ENCODE data around the gene ADK.
"Not testable (repeated sequence)": the region's sequence is repeated elsewhere in the genome, so short reads cannot be mapped to it uniquely, and the experiment has no call there.

The ADK gene

DNA sequence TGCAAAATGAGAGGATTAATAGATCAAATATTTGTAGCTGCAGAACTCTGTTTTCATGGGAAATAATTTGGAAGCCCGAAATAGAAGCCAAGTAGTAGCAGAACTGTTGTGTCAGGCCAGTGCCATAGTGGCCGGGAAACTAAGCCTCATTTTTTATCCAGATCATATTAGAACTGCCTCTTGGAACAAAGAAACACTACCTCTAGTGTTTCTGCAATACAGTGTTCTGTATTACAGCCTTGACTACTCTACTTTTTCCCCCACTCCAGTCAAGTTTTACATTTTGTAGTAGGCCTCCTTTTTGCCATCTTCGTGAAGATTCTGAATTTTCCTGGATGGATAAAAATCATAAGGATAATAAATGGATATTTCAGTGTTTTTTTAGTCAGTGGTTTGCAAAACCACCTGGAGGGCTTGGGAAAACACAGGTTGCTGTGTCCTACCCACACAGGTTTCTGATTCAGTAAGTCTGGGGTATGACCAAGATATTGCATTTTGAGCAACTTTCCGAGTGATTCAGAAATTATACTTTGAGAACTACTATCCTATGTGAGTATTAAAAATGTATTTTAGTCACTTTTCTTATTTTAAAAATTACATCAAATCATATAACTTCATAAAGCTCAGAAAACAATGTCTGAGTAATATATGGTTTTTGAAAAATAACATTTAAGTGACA, 349.1 kb downstream of the ADK start:
- DNase-seq, result peak; percentile 66

DNA sequence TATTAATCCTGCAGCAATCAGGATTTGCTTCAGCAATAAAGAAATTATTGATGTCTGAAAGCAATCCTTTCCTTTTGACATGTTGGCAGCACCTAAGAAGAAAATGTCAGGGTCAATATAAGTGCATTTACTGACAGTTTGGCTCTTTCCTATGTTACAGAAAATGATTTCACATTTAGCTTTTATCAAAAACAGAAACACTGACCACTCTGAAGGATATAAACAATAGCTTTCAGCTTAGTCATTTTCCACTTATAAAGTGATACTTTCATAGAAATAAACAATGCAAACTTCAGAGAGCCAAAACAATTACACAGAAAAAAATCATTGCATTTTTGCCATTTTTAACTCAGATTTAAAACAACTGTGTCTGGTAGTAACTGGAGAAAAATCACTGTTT, 349.8 kb downstream of the ADK start:
- no peak for DNase-seq

DNA sequence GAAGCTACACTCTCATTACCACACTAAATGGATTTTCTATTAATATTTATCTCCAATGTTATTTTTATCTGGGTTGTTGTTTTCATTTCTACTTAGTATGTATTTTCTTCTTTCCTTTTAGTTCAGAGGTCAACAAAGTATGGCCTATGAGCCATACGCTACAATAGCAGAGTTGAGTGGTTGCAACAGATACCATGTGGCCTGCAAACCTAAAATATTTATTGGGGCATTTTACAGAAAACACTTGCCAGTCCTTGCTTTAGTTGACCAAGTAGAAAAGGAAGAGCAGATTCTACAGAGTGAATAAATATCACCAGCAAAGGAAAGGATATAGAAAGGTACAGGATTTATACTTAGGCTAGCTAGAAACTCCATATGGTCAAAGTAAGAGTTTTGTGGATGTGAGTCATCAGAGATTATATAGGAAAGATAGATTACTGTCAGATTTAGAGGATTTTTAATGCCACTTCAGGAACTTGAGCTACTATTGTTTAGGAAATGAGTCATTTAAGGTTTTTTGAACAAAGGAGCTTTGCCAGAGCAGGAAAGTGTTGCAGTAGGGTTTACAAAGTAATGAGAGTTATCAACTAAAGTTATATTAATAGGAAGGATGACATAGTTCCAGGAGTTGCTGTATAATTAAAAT, 352.1 kb downstream of the ADK start:
- DNase-seq, result peak; percentile 72

DNA sequence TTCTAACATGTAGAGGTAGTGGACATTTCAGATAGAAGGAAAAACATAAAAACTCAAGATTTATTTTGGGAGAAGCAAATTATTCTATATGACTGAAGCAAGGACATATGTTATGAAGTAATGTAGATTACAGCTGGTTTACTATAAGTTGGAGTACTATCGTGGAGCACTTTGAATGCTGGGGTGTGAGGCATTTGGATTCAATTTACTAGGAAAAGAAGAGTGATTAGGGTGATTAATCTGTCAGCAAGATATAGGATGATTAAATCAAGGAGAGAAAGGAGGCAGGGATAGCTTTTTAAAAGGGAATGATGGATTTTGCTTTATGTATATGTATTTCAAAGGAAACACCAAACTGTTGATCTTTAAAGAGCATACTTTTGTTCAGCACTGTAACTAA, 356.9 kb downstream of the ADK start:
- DNase-seq, result no peak

DNA sequence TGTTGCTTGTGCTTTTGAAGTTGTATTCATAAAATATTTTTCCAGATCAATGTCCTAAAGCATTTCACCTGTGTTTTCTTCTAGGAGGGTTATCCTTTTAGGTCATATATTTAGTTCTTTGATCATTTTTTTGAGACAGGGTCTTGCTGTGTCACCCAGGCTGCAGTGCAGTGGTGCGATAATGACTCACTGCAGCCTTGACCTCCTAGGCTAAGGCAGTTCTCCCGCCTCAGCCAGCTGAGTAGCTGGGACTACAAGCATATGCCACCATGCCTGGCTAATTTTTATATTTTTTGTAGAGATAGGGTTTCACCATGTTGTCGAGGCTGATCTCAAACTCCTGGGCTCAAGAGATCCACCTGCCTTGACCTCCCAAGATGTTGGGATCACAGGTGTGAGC, 359.6 kb downstream of the ADK start:
- no peak for DNase-seq

DNA sequence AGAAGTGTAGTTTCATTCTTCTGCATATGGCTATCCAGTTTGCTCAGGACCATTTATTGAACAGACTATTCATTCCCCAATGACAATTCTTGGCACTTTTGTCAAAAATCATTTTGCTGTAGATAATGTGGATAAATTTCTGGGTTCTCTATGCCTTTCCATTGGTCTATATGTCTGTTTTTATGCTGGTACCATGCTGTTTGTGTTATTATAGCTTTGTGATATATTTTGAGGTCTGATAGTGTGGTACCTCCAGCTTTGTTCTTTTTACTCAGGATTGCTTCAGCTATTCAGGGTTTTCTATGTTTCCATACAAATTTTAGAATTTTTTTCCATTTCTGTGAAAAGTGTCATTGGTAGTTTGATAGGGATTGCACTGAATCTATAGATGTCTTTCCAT, 360.0 kb downstream of the ADK start:
- DNase-seq, result no peak

DNA sequence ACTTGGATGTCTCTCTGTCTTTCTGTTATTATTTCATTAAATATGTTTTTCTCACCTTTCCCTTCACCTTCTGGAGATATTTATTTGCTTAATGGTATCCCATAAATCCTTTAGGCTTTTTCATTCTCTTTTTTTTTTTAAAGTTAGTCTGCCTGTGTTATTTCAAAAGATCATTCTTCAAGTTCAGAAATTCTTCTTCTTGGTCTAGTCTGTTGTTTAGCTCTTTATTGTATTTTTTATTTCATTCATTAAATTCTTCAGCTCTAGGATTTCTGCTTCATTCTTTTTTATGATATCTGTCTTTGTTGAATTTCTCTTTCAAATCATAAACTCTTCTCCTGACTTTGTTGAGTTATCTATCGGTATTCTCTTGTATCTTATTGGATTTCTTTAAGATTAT, 363.3 kb downstream of the ADK start:
- DNase-seq, result no peak

DNA sequence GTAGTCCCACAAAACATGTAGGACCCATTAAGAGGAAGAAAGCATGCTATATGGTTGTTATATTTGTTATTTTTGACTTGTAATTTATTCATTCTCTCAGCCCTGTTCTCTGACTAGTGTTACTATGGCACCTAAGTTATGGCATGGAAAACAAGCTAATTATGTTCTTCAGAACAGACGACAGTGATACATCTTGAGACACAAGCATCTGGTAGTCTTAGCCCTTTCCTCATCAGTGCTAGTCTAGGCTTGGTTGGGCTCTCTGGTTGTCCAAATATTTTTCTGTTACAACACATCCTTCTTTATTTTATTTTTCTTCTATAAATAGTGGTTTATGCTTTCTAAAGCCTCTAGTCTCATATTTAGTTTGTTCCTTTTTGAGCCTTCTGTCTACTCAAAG, 367.0 kb downstream of the ADK start:
- DNase-seq, result no peak

DNA sequence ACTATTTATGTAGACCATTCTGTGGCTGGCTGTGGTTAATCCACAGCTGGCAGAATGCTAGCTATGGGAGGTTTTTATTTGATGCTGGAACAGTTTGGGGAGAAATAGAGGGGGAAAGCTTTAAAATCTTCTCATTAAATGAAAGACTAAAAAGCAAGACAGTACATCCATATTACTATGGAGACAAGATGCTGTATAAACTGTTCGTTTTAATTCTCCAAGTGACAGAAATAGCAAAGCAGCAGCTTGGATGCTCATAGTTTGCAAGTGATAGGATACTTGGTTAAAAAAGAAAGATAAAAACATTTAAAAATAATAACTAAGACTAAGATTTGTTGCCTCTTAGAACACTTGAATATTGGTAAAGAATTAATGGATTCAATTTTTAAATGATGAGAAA, 370.5 kb downstream of the ADK start:
- no peak for DNase-seq

DNA sequence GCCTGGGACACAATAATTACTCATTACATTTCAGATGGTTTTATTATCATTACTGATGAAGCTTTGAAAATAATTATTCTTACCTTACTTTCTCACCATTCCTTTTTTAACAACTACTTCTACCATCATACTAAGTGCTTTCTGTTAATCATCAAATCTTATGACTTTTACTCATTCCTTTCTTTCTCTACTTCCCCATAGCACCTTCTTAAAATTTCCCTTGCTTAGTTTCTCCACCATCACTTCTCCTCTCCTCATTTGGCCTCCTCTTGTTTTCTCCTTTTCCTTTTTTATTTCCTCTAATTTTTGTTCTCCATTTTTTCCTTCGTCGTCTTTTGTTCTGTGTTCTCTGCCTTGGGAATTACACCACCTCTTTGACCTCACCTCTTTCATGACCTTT, 372.2 kb downstream of the ADK start:
- no peak for DNase-seq

DNA sequence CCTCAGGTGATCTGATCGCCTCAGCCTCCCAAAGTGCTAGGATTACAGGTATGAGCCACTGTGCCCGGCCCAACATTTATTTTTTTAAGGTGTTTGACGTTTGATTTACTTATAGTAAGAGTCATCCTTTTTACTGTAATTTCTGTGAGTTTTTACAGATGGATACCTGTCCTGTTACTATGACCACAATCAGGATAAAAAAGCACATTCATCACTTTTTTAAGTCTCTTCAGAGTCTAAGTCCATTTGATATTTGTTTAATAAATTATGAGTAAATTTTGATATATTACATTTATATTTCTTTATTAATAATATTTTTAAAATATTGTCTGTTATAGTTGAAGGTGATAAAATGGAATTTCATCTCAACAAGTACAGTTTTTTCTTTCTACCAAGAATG, 374.9 kb downstream of the ADK start:
- DNase-seq, result no peak

DNA sequence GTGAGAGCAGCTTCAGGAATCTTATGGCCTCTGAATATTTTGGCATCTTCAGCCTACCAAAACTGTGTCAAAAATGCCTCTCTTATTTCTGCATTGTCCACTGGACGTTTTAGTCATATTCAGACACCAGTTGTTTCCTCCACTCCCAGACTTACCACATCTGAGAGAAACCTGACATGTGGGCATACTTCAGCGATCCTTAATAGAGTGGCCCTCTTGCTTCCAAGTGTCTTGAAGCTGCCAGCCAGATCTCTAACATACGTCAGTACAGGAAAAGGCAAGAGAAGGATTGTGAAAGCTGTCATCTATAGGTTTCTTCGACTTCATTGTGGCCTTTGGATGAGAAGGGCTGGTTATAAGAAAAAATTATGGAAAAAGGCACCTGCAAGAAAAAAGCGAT, 376.6 kb downstream of the ADK start:
- DNase-seq, result not testable (repeated sequence)

DNA sequence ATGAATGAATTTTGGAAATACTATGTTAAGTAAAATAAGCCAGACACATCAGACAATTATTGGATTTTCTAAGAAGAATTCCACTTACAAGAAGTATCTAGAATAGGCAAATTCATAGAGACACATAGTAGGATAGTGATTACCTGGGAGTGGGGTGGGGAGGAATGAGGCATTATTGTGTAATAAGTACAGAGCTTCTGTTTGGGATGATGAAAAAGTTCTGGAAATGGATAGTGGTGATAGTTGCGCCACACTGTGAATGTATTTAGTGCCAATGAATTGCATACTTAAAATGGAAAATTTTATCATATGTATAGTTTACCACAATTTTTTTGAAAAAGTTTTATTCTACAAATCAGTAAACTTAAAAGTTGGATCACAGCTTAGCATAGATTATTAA, 378.2 kb downstream of the ADK start:
- DNase-seq, result no peak

DNA sequence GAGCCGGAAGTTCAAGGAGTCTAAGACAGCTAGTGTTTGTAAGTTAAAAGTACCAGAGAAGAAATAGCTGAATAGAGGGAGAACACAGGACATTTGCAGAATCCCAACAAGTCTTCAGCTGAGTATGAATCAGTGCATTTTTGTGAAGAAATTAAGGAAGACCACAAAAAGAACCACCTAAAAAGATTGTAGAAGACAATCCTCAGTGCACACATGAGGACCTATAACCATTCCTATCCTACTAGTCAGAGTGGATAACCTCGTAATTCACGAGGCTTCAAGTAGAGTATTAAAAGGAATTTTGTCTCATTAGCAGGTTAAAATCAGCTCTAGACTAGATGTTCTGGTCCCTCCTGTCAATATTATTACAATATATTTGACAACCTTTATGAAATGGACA, 380.0 kb downstream of the ADK start:
- no peak for DNase-seq

DNA sequence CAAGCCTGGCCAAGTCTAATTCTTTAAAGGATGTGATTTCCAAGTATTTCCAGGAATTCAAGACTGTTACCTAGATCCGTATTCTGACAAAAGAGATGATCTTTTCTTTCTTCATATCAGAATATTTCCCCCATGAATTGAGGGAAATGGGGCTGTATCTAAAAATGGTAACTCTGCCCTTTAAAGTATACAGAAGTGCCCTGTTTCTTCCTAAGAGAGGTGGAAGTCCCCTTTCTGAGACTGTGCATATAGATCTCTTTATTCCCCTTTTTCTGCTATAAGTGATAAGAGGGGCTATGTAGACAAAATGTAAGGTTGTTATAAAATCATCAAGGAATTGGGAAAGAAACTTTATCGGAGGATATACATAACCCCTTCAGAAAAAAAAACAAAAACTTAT, 388.3 kb downstream of the ADK start:
- DNase-seq, result no peak

DNA sequence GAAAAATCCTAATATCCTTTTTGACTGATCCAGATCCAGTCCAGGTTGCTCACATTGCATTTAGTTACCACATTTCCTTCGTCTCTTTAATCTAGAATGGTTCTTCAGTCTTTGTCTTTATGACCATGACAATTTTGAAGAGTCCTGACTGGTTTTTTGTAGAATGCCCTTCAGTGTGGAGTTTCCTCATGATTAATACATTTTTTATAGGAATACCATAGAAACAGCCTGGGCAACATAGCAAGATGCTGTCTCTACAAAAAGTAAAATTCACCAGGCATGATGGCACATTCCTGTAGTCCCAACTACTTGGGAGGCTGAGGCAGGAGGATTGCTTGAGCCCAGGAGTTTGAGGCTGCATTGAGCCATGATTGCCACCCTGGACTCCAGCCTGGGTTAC, 390.4 kb downstream of the ADK start:
- DNase-seq, result no peak

DNA sequence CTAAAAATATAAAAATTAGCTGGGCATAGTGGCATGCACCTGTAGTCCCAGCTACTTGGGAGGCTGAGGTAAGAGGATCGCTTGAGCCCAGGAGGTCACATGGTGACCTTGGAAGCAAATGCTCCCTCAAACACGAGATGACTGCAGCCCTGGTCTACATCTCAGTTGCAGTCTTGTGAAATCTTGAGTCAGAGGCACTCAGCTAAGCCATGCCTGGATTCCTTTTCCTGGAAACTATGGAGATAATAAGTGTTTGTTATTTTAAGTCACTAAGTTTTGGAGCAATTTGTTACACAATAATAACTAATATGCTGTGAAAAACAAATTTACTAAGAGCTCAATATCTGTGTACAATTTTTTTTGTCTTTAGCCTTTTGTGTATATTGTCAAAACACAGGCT, 391.1 kb downstream of the ADK start:
- no peak for DNase-seq

DNA sequence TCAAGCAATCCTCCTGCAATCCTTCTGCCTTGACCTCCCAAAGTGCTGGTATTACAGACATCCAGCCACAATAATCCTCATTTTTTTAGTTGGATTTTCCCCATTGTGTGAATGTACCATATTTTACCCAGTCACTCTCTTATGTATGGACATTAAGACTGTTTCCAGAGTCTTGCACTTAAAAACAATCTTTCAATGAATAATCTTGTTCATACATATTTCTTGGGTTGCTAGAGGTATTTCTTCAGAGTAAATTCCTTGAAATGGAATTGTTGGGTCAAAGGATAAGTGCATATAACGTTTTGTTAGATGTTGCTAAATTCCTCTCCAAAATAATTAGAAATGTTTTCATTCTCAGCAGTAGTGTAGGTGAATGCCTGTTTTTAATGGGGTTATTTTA, 392.3 kb downstream of the ADK start:
- no peak for DNase-seq

DNA sequence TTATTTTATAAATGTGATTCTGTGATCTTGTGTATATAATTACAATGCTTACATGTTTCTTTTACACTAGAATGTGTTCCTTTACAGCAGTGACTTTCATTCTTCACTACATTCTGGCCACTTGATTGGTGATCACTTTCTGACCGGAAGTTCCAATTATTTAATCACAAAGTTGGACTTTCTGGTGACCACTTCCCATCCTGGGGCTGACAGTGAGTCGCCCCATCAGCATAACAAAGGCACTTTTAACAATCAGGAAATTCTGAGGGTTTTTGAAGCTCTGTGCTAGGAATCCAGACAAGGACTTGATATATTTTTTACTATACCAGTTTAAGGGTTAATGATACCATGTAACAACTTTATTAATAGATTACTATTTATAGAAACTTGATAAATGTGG, 393.1 kb downstream of the ADK start:
- DNase-seq, result no peak

DNA sequence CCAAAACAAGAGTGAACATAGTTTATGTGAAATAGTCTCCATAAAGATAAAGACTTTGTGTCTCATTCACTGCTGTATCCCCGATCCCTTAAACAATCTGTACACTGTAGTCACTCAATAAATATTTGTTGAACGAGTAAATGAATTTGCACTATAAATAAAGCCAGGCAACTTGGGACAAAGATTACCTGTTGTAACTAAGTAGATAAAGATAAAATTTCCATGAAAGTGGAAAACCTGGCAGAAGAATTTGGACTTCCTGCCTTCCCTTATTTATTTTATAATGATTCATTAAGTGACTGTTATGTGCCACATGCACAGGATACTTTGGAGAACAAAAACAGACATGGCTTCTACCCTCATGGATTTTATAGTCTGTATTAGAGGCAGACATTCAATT, 397.7 kb downstream of the ADK start:
- DNase-seq, result no peak

DNA sequence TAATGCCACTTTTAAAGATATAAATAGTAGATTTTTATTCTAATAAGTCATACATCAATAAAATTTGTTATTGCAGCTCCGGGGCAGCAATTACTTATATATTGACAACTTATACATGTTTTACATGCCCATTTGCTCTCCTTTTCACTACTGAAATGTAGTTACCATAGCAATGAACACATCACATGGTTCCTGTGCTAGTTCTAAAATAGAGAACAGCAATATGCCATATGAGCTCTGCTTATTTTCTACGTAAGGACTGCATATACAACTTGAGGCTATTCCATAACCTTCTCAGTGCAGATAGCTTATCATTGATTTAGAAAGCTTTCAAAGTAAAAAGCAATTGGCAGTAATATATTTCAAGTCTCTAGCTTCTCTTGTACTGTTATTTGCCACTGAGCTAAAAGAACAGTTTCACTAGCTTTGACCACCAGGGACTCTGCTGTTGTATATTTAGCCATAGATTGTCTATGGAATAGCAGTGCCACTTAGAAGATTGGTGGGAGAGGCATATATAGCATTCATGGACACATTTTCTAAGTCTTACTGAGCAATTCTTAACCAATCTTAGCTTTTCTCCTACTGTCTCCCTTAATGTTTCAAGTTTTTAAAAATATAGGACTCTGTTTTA, 405.2 kb downstream of the ADK start:
- no peak for DNase-seq

DNA sequence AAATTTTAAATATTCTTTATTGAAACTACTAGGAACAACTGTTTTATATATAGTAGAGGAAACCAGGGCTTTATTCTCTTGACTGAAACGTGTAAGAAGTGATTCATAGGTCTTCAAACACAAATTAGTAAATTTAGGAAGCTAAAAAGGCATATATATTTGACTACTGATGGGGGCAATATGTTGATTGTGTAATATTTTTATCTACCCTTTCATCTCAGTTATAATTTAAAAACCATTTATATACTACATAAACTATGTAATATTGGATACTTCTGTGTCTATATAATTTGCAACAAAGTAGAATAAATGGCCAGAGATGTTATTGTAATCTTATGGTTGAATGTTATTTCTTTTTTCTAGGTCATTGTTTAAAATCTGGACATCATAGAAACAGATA, 406.1 kb downstream of the ADK start:
- DNase-seq, result no peak

DNA sequence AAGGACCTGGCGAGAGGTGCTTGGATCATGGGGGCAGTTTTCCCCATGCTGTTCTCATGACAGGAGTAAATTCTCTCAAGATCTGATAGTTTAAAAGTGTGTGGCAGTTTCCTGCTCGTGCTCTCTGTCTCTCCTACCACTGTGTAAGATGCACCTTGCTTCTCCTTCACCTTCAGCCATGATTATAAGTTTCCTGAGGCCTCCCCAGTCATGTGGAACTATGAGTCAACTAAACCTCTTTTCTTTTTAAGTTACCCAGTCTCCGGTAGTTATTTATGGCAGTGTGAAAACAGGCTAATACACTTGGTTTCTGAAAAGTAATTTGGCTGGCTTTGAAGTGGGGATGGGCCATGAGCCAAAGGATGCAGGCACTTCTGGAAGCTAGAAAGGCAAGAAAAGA, 407.4 kb downstream of the ADK start:
- no peak for DNase-seq

DNA sequence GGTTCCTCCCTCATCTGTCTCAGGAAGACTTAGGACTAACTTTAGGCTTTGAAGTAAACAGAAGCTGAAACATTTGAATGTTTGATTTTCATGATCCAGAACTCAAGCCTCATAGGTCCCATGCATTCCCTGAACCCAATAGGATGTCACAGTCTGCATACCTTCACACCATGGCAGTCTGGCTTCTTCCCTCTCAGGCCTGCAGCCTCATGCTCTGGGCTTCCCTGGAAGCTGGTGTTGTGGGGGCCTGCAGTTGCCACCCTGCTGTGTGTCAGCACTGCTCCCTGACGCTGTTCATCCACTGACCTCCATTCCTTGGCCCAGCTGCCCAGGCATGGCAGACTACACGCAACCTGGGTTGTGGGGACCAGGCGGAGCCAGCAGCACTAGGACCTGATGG, 407.9 kb downstream of the ADK start:
- DNase-seq, result no peak

DNA sequence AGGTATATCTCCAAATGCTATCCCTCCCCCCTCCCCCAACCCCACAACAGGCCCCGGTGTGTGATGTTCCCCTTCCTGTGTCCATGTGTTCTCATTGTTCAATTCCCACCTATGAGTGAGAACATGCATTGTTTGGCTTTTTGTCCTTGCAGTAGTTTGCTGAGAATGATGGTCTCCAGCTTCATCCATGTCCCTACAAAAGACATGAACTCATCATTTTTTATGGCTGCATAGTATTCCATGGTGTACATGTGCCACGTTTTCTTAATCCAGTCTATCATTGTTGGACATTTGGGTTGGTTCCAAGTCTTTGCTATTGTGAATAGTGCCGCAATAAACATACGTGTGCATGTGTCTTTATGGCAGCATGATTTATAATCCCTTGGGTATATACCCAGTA, 417.9 kb downstream of the ADK start:
- not testable (repeated sequence) for DNase-seq
